HepG2 (cell line): ENCODE results near the gene TSNAXIP1. TPM values are rescaled to one million over a fixed set of nuclear protein-coding genes. Genes with fewer than 3 reads are reported as not detected.

ENCODE experiments used
- ERF ChIP-seq: IDR thresholded peaks from 2 replicates; pipeline ENCODE4 v1.6.1; 2018; ENCODE audit warnings: missing biosample characterization, missing genetic modification reagents
- HNRNPUL1 ChIP-seq: fragments of 200-400 bp; formaldehyde crosslinking; IDR thresholded peaks from 2 replicates; pipeline ENCODE4 v1.6.1; 2017; ENCODE audit warnings: low read depth, mild to moderate bottlenecking, low read length, moderate library complexity
- RXRB ChIP-seq: IDR thresholded peaks from 2 replicates; pipeline ENCODE4 v1.6.1; 2016; ENCODE audit warnings: borderline replicate concordance, missing genetic modification reagents, missing compliant biosample characterization
- SETDB1 ChIP-seq: sonication (generic); formaldehyde crosslinking; IDR thresholded peaks from 2 replicates; pipeline ENCODE4 v1.5.1; 2020; ENCODE audit warnings: missing genetic modification reagents, mild to moderate bottlenecking, borderline replicate concordance
- SMYD3 ChIP-seq: sonication (generic); formaldehyde crosslinking; IDR thresholded peaks from 2 replicates; pipeline ENCODE4 v1.8.1; 2023; ENCODE audit warnings: mild to moderate bottlenecking, missing genetic modification reagents
- THYN1 ChIP-seq: sonication (generic); formaldehyde crosslinking; IDR thresholded peaks from 2 replicates; pipeline ENCODE4 v1.8.1; 2023; ENCODE audit warnings: low read depth, mild to moderate bottlenecking, moderate library complexity, missing genetic modification reagents, borderline replicate concordance
- ZBTB1 ChIP-seq: sonication (generic); formaldehyde crosslinking; IDR thresholded peaks from 2 replicates; pipeline ENCODE4 v1.4.0; 2020; ENCODE audit warnings: missing genetic modification reagents, borderline replicate concordance
- ZMYM2 ChIP-seq: sonication (generic); formaldehyde crosslinking; IDR thresholded peaks from 2 replicates; pipeline ENCODE4 v1.8.0; 2022; ENCODE audit warnings: mild to moderate bottlenecking, missing genetic modification reagents
- ZNF205 ChIP-seq: IDR thresholded peaks from 2 replicates; pipeline ENCODE4 v1.6.1; 2018; ENCODE audit warnings: missing biosample characterization, missing genetic modification reagents
- ZNF274 ChIP-seq: sonication (generic); formaldehyde crosslinking; IDR thresholded peaks from 2 replicates; pipeline ENCODE4 v1.5.1; 2020; ENCODE audit warnings: mild to moderate bottlenecking, missing genetic modification reagents
- ZNF333 ChIP-seq: sonication (generic); formaldehyde crosslinking; IDR thresholded peaks from 2 replicates; pipeline ENCODE4 v1.4.0; 2020; ENCODE audit warnings: mild to moderate bottlenecking, missing genetic modification reagents, borderline replicate concordance
- ZNF550 ChIP-seq: sonication (generic); formaldehyde crosslinking; IDR thresholded peaks from 2 replicates; pipeline ENCODE4 v1.4.0; 2020; ENCODE audit warnings: mild to moderate bottlenecking, missing genetic modification reagents, borderline replicate concordance
- polyA plus RNA-seq, 8 experiments: library from polyadenylated mRNA; depleted of rRNA in 3 of 8; stranded (reverse) in 7 of 8; unstranded in 1 of 8; fragments of >200 nt; fragmentation: Illumina TruSeq in 4 of 8; extraction: Trizol in 4 of 8; gene quantifications; 2 replicates each; pipeline versions ENCODE4 v1.2.1 to v1.2.3, GENCODE V29; 2011 to 2016; ENCODE audit warnings: low read depth in 4 of 8, missing spikeins in 1 of 8, mixed read lengths in 1 of 8; ENCODE audit not compliant: insufficient read depth in 1 of 8
- total RNA-seq, 5 experiments: library from RNA; depleted of rRNA; stranded (reverse); fragments of >200 nt; fragmentation: Illumina TruSeq; extraction: Trizol; gene quantifications; 2 replicates each; pipeline ENCODE4 v1.2.3, GENCODE V29; 2016; ENCODE audit warnings: low read depth in 1 of 5
- TF ChIP-seq, protein P1 (sequence below): sonication (generic); formaldehyde crosslinking; IDR thresholded peaks from 2 replicates; pipeline ENCODE4 v1.4.0; 2020; ENCODE audit warnings: missing genetic modification reagents
- TF ChIP-seq, protein P2 (sequence below): sonication (generic); IDR thresholded peaks from 2 replicates; pipeline ENCODE4 v1.6.1; 2016; ENCODE audit warnings: low read depth, borderline replicate concordance
- TF ChIP-seq, protein P3 (sequence below): IDR thresholded peaks from 2 replicates; pipeline ENCODE4 v1.6.1; 2016; ENCODE audit warnings: mild to moderate bottlenecking, missing biosample characterization, missing genetic modification reagents
- TF ChIP-seq, protein P4 (sequence below): sonication (generic); formaldehyde crosslinking; IDR thresholded peaks from 2 replicates; pipeline ENCODE4 v1.5.0; 2020; ENCODE audit warnings: missing genetic modification reagents, mild to moderate bottlenecking, borderline replicate concordance
- TF ChIP-seq, protein P5 (sequence below): sonication (generic); formaldehyde crosslinking; IDR thresholded peaks from 2 replicates; pipeline ENCODE4 v1.8.0; 2022; ENCODE audit warnings: mild to moderate bottlenecking, missing genetic modification reagents

Gene TSNAXIP1
- total and polyA plus RNA-seq, 2 of the 13 experiments (the other 11 are each of a cell fraction or from before 2014, with no cell fraction given): 0.37 to 0.86 TPM

DNA sequence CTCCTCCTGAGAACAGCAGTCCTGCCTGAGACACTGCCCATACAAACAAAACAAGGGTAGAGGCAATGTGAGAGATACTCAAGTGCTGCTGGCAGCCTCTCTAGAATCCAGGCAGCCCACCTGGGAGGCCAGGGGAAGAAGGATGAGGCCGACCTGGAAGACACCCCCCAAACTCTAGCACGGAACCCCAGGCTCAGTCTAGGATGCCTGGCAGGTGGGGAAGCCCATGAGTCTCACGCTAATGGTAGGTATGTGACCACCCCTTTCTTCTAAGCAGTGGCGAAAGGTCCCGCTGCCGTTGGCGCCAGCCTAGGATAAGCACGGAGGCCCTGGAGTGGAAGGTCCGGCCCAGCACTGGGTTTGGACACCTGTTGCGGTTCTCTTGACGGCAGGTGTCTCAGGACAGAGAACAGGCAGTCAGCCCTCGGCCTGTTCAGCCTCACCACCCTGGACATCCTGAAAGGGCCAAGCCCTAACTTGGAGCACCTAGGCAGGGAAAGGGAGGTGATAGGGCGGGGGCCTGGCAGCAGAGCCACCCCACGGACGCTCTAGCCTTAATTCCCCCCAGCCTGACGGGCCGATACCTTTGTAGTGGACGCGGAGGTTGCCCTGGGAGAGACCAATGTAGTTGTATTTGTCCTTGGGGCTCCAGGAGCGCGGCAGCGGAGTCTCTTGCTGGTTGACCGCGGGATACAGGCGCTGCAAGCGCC, 816 bp upstream of the TSNAXIP1 start (continued):
- TF ChIP-seq, protein P1, sequence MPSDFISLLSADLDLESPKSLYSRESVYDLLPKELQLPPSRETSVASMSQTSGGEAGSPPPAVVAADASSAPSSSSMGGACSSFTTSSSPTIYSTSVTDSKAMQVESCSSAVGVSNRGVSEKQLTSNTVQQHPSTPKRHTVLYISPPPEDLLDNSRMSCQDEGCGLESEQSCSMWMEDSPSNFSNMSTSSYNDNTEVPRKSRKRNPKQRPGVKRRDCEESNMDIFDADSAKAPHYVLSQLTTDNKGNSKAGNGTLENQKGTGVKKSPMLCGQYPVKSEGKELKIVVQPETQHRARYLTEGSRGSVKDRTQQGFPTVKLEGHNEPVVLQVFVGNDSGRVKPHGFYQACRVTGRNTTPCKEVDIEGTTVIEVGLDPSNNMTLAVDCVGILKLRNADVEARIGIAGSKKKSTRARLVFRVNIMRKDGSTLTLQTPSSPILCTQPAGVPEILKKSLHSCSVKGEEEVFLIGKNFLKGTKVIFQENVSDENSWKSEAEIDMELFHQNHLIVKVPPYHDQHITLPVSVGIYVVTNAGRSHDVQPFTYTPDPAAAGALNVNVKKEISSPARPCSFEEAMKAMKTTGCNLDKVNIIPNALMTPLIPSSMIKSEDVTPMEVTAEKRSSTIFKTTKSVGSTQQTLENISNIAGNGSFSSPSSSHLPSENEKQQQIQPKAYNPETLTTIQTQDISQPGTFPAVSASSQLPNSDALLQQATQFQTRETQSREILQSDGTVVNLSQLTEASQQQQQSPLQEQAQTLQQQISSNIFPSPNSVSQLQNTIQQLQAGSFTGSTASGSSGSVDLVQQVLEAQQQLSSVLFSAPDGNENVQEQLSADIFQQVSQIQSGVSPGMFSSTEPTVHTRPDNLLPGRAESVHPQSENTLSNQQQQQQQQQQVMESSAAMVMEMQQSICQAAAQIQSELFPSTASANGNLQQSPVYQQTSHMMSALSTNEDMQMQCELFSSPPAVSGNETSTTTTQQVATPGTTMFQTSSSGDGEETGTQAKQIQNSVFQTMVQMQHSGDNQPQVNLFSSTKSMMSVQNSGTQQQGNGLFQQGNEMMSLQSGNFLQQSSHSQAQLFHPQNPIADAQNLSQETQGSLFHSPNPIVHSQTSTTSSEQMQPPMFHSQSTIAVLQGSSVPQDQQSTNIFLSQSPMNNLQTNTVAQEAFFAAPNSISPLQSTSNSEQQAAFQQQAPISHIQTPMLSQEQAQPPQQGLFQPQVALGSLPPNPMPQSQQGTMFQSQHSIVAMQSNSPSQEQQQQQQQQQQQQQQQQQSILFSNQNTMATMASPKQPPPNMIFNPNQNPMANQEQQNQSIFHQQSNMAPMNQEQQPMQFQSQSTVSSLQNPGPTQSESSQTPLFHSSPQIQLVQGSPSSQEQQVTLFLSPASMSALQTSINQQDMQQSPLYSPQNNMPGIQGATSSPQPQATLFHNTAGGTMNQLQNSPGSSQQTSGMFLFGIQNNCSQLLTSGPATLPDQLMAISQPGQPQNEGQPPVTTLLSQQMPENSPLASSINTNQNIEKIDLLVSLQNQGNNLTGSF (CRISPR knock-in tag): no peak
- TF ChIP-seq, protein P2, sequence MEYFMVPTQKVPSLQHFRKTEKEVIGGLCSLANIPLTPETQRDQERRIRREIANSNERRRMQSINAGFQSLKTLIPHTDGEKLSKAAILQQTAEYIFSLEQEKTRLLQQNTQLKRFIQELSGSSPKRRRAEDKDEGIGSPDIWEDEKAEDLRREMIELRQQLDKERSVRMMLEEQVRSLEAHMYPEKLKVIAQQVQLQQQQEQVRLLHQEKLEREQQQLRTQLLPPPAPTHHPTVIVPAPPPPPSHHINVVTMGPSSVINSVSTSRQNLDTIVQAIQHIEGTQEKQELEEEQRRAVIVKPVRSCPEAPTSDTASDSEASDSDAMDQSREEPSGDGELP: no peak
- TF ChIP-seq, protein P3, sequence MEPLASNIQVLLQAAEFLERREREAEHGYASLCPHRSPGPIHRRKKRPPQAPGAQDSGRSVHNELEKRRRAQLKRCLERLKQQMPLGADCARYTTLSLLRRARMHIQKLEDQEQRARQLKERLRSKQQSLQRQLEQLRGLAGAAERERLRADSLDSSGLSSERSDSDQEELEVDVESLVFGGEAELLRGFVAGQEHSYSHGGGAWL (CRISPR knock-in tag): no peak; the same call in 1 of the 2 replicates
- TF ChIP-seq ERF (no peak; the same call in 1 of the 2 replicates), ZNF274 (CRISPR knock-in tag) (peak; percentile 66; the same call in 1 of the 2 replicates), HNRNPUL1 (no peak), ZNF550 (no peak), ZNF205 (no peak), SMYD3 (CRISPR knock-in tag) (no peak), SETDB1 (CRISPR knock-in tag) (no peak), RXRB (CRISPR knock-in tag) (no peak), ZBTB1 (CRISPR knock-in tag) (0 out of 2 replicates have a peak, but pooled peaks have one; percentile 57), ZNF333 (CRISPR knock-in tag) (no peak; the same call in 1 of the 2 replicates), ZMYM2 (CRISPR knock-in tag) (no peak), THYN1 (no peak)
- TF ChIP-seq, protein P4, sequence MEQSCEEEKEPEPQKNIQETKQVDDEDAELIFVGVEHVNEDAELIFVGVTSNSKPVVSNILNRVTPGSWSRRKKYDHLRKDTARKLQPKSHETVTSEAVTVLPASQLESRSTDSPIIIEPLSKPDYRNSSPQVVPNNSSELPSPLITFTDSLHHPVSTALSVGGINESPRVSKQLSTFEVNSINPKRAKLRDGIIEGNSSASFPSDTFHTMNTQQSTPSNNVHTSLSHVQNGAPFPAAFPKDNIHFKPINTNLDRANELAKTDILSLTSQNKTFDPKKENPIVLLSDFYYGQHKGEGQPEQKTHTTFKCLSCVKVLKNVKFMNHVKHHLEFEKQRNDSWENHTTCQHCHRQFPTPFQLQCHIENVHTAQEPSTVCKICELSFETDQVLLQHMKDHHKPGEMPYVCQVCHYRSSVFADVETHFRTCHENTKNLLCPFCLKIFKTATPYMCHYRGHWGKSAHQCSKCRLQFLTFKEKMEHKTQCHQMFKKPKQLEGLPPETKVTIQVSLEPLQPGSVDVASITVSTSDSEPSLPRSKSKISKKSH (CRISPR knock-in tag): peak; percentile 47; the same call in 1 of the 2 replicates
- TF ChIP-seq, protein P5, sequence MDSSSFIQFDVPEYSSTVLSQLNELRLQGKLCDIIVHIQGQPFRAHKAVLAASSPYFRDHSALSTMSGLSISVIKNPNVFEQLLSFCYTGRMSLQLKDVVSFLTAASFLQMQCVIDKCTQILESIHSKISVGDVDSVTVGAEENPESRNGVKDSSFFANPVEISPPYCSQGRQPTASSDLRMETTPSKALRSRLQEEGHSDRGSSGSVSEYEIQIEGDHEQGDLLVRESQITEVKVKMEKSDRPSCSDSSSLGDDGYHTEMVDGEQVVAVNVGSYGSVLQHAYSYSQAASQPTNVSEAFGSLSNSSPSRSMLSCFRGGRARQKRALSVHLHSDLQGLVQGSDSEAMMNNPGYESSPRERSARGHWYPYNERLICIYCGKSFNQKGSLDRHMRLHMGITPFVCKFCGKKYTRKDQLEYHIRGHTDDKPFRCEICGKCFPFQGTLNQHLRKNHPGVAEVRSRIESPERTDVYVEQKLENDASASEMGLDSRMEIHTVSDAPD (CRISPR knock-in tag): no peak
